K562 (cell line): ENCODE measurements around the gene CYP11A1. TPM values are rescaled to one million over a fixed set of nuclear protein-coding genes. Genes with fewer than 3 reads are reported as not detected.

Source experiments
- C11orf30 ChIP-seq: fragments of 450-650 bp; IDR thresholded peaks from 2 replicates; pipeline ENCODE4 v1.6.1; 2016; ENCODE audit warnings: low read depth, mild to moderate bottlenecking
- CHD1 ChIP-seq: fragments of 200-600 bp; sonication (generic); IDR thresholded peaks from one replicate; pipeline ENCODE4 v1.6.1; 2012; ENCODE audit warnings: mild to moderate bottlenecking, moderate library complexity, low read length, inconsistent platforms
- HCFC1 ChIP-seq: IDR thresholded peaks from 2 replicates; pipeline ENCODE4 v1.6.1; 2012; ENCODE audit warnings: low read depth, low read length, improper control_type of control experiment
- HMG20A ChIP-seq: fragments of 450-650 bp; formaldehyde crosslinking; conservative IDR thresholded peaks from 2 replicates; pipeline ENCODE4 v1.4.0; 2020; ENCODE audit warnings: mild to moderate bottlenecking, mixed read lengths
- OTX1 ChIP-seq: fragments of 450-650 bp; formaldehyde crosslinking; IDR thresholded peaks from 2 replicates; pipeline ENCODE4 v1.4.0; 2022; ENCODE audit warnings: mild to moderate bottlenecking
- PHF8 ChIP-seq: fragments of 200-600 bp; sonication (generic); IDR thresholded peaks from 2 replicates; pipeline ENCODE4 v1.6.1; 2012; ENCODE audit warnings: mixed run types, mild to moderate bottlenecking, inconsistent platforms, low read length, moderate library complexity, borderline replicate concordance
- POLR2A ChIP-seq: fragments of 450-650 bp; conservative IDR thresholded peaks from 2 replicates; pipeline ENCODE4 v1.6.1; 2016
- POLR2AphosphoS5 ChIP-seq: IDR thresholded peaks from 2 replicates; pipeline ENCODE4 v1.6.1; 2011; ENCODE audit warnings: mild to moderate bottlenecking, low read depth, low read length, moderate library complexity; ENCODE audit not compliant: control insufficient read depth, insufficient read depth
- RCOR1 ChIP-seq, 2 experiments: IDR thresholded peaks; 2 replicates each; pipeline ENCODE4 v1.6.1; 2012; ENCODE audit warnings: low read depth in 2 of 2, low read length in 2 of 2, borderline replicate concordance in 1 of 2, improper control_type of control experiment in 1 of 2
- RNF219 ChIP-seq: fragments of 250-450 bp; sonication (Bioruptor Pico); IDR thresholded peaks from 2 replicates; pipeline ENCODE4 v1.5.0; 2022; ENCODE audit warnings: mild to moderate bottlenecking
- SMAD4 ChIP-seq: fragments of 250-450 bp; sonication (Bioruptor Pico); conservative IDR thresholded peaks from 2 replicates; pipeline ENCODE4 v1.8.0; 2021; ENCODE audit warnings: inconsistent platforms, mild to moderate bottlenecking, moderate library complexity
- SOX6 ChIP-seq: fragments of 450-650 bp; IDR thresholded peaks from 2 replicates; pipeline ENCODE4 v1.6.1; 2014; ENCODE audit warnings: mild to moderate bottlenecking
- SUPT5H ChIP-seq: fragments of 450-650 bp; IDR thresholded peaks from 2 replicates; pipeline ENCODE4 v1.6.1; 2016
- TAF7 ChIP-seq: fragments of 450-650 bp; IDR thresholded peaks from 2 replicates; pipeline ENCODE4 v1.6.1; 2016; ENCODE audit warnings: missing genetic modification characterization, missing compliant biosample characterization
- VEZF1 ChIP-seq: fragments of 200-800 bp; sonication (Bioruptor generic); IDR thresholded peaks from 2 replicates; pipeline ENCODE4 v1.6.1; 2017; ENCODE audit warnings: missing genetic modification characterization, missing compliant biosample characterization
- ZFP91 ChIP-seq: sonication (generic); formaldehyde crosslinking; IDR thresholded peaks from 2 replicates; pipeline ENCODE4 v1.8.0; 2022; ENCODE audit warnings: mild to moderate bottlenecking, missing genetic modification reagents
- ZNF134 ChIP-seq: fragments of 250-450 bp; sonication (Bioruptor Pico); conservative IDR thresholded peaks from 2 replicates; pipeline ENCODE4 v1.4.0; 2020
- ZNF551 ChIP-seq: fragments of 250-450 bp; sonication (Bioruptor Pico); IDR thresholded peaks from 2 replicates; pipeline ENCODE4 v1.5.0; 2021; ENCODE audit warnings: mild to moderate bottlenecking, moderate library complexity
- ZNF589 ChIP-seq: fragments of 200-800 bp; sonication (Bioruptor generic); IDR thresholded peaks from 2 replicates; pipeline ENCODE4 v1.6.1; 2016; ENCODE audit warnings: low read depth, missing genetic modification characterization, missing compliant biosample characterization
- polyA plus RNA-seq, 8 experiments: library from polyadenylated mRNA; depleted of rRNA in 4 of 8; stranded (reverse) in 5 of 8; unstranded in 3 of 8; fragments of >200 nt; fragmentation: Nextera tagmentation in 2 of 8; fragmentation: Illumina TruSeq in 1 of 8; extraction: Ambion mirVana in 2 of 8; extraction: Trizol in 1 of 8; gene quantifications; 2 replicates each; pipeline versions ENCODE4 v1.2.1 to v1.2.3, GENCODE V29; 2011 to 2014; ENCODE audit warnings: inconsistent platforms in 1 of 8, missing spikeins in 1 of 8
- total RNA-seq, 7 experiments: library from RNA; depleted of rRNA in 6 of 7; stranded (reverse); fragments of >200 nt in 6 of 7; fragmentation: Illumina TruSeq in 2 of 7; extraction: Trizol in 2 of 7; gene quantifications; 2 replicates each; pipeline versions ENCODE4 v1.2.1 to v1.2.3, GENCODE V29; 2011 to 2021; ENCODE audit warnings: low replicate concordance in 1 of 7
- TF ChIP-seq, protein P1 (sequence below): IDR thresholded peaks from 2 replicates; pipeline ENCODE4 v1.6.1; 2011; ENCODE audit not compliant: insufficient read length; ENCODE audit errors: extremely low read depth
- TF ChIP-seq, protein P2 (sequence below): fragments of 250-450 bp; sonication (Bioruptor Pico); IDR thresholded peaks from 2 replicates; pipeline ENCODE4 v1.8.0; 2022; ENCODE audit warnings: inconsistent platforms, mild to moderate bottlenecking, moderate library complexity, borderline replicate concordance

Gene CYP11A1
- total and polyA plus RNA-seq, 9 of the 15 experiments (the other 6 are each of a cell fraction or from before 2014, with no cell fraction given), result 0.06 to 0.24 (median 0.10) TPM; not detected in 4

DNA sequence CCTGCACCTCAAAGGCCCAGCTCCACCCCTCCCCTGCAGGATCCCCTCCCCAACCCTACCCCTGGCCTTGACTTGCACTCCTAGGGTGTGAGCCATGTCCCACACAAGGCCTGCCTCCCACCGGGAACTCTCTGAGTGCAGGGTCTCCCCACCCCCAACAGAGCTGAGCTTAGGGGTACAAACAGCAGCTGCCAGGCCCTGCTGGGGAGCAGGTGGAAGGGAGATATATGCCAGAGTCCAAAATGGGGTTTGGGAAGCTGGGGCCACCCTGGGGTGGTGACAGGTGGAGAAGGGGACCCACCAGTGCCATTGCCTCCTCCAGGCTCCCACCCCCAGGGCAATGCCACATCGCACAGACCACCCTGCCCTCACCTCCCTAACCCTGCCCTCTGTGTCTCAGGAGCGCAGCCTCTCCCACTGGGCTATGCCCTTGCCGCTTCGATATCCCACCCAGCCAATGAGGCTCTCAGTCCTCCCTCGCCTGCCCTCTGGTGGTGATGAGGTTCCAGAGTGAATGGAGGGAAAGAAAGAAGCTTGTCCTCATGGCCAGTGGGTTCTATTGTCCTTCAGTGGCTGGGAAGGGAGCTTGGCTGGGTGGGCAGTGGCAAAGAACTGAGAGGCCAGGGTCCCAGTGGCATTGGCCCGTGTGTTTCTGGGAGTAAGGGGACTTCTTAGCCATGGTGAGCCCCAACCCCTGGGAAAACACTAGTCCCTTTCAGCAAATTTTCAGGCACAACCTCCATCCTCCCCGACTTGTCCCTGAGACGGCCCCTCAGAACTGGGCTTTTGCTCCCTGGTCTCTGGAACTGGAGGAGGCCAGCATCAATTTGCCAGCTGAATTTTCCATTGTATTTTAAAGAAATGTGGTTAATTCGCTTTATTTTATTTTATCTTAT lies 46.8 kb downstream of the CYP11A1 start (continued):
- TF ChIP-seq TAF7 (tag) (no peak), OTX1 (CRISPR knock-in tag) (no peak), C11orf30 (no peak), HMG20A (CRISPR knock-in tag) (no peak), SUPT5H (no peak), SOX6 (no peak), HCFC1 (no peak), PHF8 (no peak), VEZF1 (no peak), POLR2AphosphoS5 (no peak), RNF219 (no peak), RCOR1 (IDR thresholded peaks at IDR 0.05; ENCODE audit: borderline replicate concordance in 1 of 2, low read depth in 2 of 2, low read length in 2 of 2) (peak in 1 of 2 experiments; percentile 79; a peak in 2 of 4 replicates), SMAD4 (no peak), CHD1 (no peak), POLR2A (no peak), ZNF589 (CRISPR knock-in tag) (no peak), ZNF551 (CRISPR knock-in tag) (no peak), ZNF134 (CRISPR knock-in tag) (no peak), ZFP91 (CRISPR knock-in tag) (no peak)
- TF ChIP-seq, protein P1, sequence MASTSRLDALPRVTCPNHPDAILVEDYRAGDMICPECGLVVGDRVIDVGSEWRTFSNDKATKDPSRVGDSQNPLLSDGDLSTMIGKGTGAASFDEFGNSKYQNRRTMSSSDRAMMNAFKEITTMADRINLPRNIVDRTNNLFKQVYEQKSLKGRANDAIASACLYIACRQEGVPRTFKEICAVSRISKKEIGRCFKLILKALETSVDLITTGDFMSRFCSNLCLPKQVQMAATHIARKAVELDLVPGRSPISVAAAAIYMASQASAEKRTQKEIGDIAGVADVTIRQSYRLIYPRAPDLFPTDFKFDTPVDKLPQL, result no peak
- TF ChIP-seq, protein P2, sequence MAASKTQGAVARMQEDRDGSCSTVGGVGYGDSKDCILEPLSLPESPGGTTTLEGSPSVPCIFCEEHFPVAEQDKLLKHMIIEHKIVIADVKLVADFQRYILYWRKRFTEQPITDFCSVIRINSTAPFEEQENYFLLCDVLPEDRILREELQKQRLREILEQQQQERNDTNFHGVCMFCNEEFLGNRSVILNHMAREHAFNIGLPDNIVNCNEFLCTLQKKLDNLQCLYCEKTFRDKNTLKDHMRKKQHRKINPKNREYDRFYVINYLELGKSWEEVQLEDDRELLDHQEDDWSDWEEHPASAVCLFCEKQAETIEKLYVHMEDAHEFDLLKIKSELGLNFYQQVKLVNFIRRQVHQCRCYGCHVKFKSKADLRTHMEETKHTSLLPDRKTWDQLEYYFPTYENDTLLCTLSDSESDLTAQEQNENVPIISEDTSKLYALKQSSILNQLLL (CRISPR knock-in tag), result no peak
